ENCODE data around the gene CTTNBP2. TPM values are rescaled to one million over a fixed set of nuclear protein-coding genes. Genes with fewer than 3 reads are reported as not detected.

CTTNBP2 gene
- polyA plus RNA-seq, 1 of the 3 experiments (the other 2 are of a cell fraction) = not detected

DNA sequence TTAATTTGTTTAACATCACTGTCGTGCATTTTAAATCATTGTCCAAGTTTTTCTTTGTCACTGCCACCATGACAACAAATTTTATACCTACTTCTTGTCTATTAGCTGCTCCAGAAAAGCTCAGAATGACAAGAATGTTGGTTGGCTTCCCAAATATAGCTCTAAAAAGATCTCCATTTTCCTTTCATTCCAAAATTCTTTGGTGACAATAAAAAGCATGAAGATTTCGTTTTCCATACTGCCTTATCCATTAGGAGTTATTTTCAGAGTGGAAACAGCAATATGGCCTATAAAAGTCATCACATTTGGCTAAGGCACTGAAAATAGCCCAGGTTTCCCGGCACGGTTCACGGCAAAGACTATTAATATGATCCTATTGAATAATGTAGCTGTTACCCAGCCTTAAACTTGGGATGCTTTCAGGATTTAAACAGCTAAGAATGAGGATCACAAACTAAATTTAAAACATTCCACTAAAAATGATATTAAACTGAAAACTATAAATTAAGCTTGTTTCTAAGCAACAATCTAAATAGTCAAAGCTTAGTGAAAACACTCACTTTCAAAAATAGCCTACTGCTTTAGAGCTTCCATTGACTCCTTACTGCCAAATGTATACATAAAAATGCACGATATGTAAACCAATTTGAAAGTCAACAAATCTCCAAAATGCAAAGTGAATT is 2.7 kb downstream of the CTTNBP2 start:
- Histone ChIP-seq H3K4me1 (ENCODE audit: control insufficient read depth in 1 of 2, insufficient read depth in 2 of 2, low read depth in 1 of 2, low read length in 1 of 2) (peaks cover 0 to 3% of the 10 kb centered on the region in 2 experiments; a peak in 1 of 4 replicates), H3K36me3 (replicated peaks in 1 of 2; ENCODE audit: control insufficient read depth in 1 of 2, insufficient read depth in 2 of 2, low read length in 1 of 2) (no peaks in the 10 kb centered on the region), H3K27me3 (ENCODE audit: insufficient read depth) (peaks cover 68% of the 10 kb centered on the region), H3K79me2 (ENCODE audit: insufficient read depth) (no peaks in the 10 kb centered on the region), H4K20me1 (ENCODE audit: insufficient read depth) (no peaks in the 10 kb centered on the region), H2AFZ (ENCODE audit: low read depth) (no peak overlapping the region), H3F3A (replicated peaks; ENCODE audit: insufficient read depth) (no peaks in the 10 kb centered on the region), H3K9me3 (no peaks in the 10 kb centered on the region), H3K4me3 (ENCODE audit: low read depth in 2 of 2, low read length in 1 of 2) (no peak overlapping the region), H3K9ac (no peak overlapping the region), H3K27ac (ENCODE audit: low read depth in 2 of 2, low read length in 1 of 2) (no peak overlapping the region), H3K9me2 (0 out of 2 replicates have a peak, but pooled peaks cover 5% of the 10 kb centered on the region), H3K4me2 (no peak overlapping the region)
- WGBS (ENCODE audit: low lambda C conversion rate) = 5% methylated on average over 6 of the region's 6 CpGs
- CTCF ChIA-PET = no interaction called here
- TF ChIP-seq ELF1 (IDR thresholded peaks at IDR 0.05) = no peak
- no peak for TF ChIP-seq TCF12 (IDR thresholded peaks at IDR 0.05)
- no peak for TF ChIP-seq JUND (IDR thresholded peaks at IDR 0.05)
- no peak for TF ChIP-seq SIN3A (IDR thresholded peaks at IDR 0.05; ENCODE audit: borderline replicate concordance, low read depth, low read length)
- TF ChIP-seq MEF2A (IDR thresholded peaks at IDR 0.05; ENCODE audit: borderline replicate concordance, low read depth) = no peak
- TF ChIP-seq FOXM1 (IDR thresholded peaks at IDR 0.05; ENCODE audit: low read depth) = no peak
- TF ChIP-seq NFIC (IDR thresholded peaks at IDR 0.05; ENCODE audit: borderline replicate concordance) = no peak
- TF ChIP-seq CHD2 (IDR thresholded peaks at IDR 0.05; ENCODE audit: low read length, partially characterized antibody) = no peak
- TF ChIP-seq, protein P1, sequence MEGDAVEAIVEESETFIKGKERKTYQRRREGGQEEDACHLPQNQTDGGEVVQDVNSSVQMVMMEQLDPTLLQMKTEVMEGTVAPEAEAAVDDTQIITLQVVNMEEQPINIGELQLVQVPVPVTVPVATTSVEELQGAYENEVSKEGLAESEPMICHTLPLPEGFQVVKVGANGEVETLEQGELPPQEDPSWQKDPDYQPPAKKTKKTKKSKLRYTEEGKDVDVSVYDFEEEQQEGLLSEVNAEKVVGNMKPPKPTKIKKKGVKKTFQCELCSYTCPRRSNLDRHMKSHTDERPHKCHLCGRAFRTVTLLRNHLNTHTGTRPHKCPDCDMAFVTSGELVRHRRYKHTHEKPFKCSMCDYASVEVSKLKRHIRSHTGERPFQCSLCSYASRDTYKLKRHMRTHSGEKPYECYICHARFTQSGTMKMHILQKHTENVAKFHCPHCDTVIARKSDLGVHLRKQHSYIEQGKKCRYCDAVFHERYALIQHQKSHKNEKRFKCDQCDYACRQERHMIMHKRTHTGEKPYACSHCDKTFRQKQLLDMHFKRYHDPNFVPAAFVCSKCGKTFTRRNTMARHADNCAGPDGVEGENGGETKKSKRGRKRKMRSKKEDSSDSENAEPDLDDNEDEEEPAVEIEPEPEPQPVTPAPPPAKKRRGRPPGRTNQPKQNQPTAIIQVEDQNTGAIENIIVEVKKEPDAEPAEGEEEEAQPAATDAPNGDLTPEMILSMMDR (IDR thresholded peaks at IDR 0.05) = no peak
- no peak for TF ChIP-seq NRF1 (IDR thresholded peaks at IDR 0.05; ENCODE audit: low read depth, low read length)
- no peak for TF ChIP-seq MXI1 (IDR thresholded peaks at IDR 0.05; ENCODE audit: low read depth, low read length)
- TF ChIP-seq TAF1 (IDR thresholded peaks at IDR 0.05; ENCODE audit: borderline replicate concordance, low read depth, low read length) = no peak
- TF ChIP-seq SMC3 (IDR thresholded peaks at IDR 0.05; ENCODE audit: low read depth, low read length) = no peak
- no peak for TF ChIP-seq RAD21 (IDR thresholded peaks at IDR 0.05; ENCODE audit: low read length)
- no peak for TF ChIP-seq YY1 (IDR thresholded peaks at IDR 0.05; ENCODE audit: low read depth)
- TF ChIP-seq FOSL2 (IDR thresholded peaks at IDR 0.05; ENCODE audit: borderline replicate concordance, low read depth) = no peak
- POLR2A ChIA-PET = no interaction called here
- DNase-seq = no peak

DNA sequence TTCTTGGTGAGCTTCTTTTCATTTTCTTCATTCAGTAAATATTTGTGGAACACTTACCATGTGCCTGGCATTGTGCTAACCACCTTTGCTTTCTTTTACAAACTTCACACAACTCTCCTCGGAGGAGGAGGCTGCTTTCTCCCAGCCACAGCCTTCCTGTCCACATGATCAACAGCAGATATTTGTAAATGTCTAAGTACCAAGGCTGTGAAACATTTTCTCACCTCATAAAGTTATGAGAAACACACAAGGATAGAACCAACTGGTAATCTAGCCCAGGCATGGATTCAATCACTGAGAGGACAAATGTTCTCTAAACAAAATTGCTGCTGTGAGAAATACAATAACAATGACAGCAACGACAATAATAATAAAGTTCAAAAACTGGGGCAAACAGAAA is 3.9 kb downstream of the CTTNBP2 start:
- H3K27me3 ChIP-seq (ENCODE audit: insufficient read depth) = peaks cover 58% of the 10 kb centered on the region
- no peaks in the 10 kb centered on the region for H3K36me3 ChIP-seq (replicated peaks in 1 of 2; ENCODE audit: control insufficient read depth in 1 of 2, insufficient read depth in 2 of 2, low read length in 1 of 2)
- peaks cover 0 to 3% of the 10 kb centered on the region in 2 experiments; a peak in 1 of 4 replicates for H3K4me1 ChIP-seq (ENCODE audit: control insufficient read depth in 1 of 2, insufficient read depth in 2 of 2, low read depth in 1 of 2, low read length in 1 of 2)
- no peak for DNase-seq
- 0% methylated on average over 2 of the region's 2 CpGs for WGBS (ENCODE audit: low lambda C conversion rate)
- 0 out of 2 replicates have a peak, but pooled peaks cover 5% of the 10 kb centered on the region for H3K9me2 ChIP-seq
- H3K4me3 ChIP-seq (ENCODE audit: low read depth in 2 of 2, low read length in 1 of 2) = no peak overlapping the region
- H3F3A ChIP-seq (replicated peaks; ENCODE audit: insufficient read depth) = no peaks in the 10 kb centered on the region
- POLR2A ChIA-PET = no interaction called here
- no peak overlapping the region for H3K9ac ChIP-seq
- H3K27ac ChIP-seq (ENCODE audit: low read depth in 2 of 2, low read length in 1 of 2) = no peak overlapping the region
- CTCF ChIA-PET = no interaction called here
- no peak overlapping the region for H2AFZ ChIP-seq (ENCODE audit: low read depth)
- H4K20me1 ChIP-seq (ENCODE audit: insufficient read depth) = no peaks in the 10 kb centered on the region
- H3K79me2 ChIP-seq (ENCODE audit: insufficient read depth) = no peaks in the 10 kb centered on the region
- H3K4me2 ChIP-seq = no peak overlapping the region
- H3K9me3 ChIP-seq = no peaks in the 10 kb centered on the region
- TF ChIP-seq EZH2phosphoT487 (IDR thresholded peaks at IDR 0.05; ENCODE audit: borderline replicate concordance, low read depth) (no peak), SMC3 (IDR thresholded peaks at IDR 0.05; ENCODE audit: low read depth, low read length) (no peak), CHD2 (IDR thresholded peaks at IDR 0.05; ENCODE audit: low read length, partially characterized antibody) (no peak), JUND (IDR thresholded peaks at IDR 0.05) (no peak), GATA2 (CRISPR knock-in tag; IDR thresholded peaks at IDR 0.05) (no peak), TEAD4 (IDR thresholded peaks at IDR 0.05; ENCODE audit: borderline replicate concordance, insufficient read depth) (no peak), MXI1 (IDR thresholded peaks at IDR 0.05; ENCODE audit: low read depth, low read length) (no peak)
- TF ChIP-seq, protein P2, sequence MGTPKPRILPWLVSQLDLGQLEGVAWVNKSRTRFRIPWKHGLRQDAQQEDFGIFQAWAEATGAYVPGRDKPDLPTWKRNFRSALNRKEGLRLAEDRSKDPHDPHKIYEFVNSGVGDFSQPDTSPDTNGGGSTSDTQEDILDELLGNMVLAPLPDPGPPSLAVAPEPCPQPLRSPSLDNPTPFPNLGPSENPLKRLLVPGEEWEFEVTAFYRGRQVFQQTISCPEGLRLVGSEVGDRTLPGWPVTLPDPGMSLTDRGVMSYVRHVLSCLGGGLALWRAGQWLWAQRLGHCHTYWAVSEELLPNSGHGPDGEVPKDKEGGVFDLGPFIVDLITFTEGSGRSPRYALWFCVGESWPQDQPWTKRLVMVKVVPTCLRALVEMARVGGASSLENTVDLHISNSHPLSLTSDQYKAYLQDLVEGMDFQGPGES (IDR thresholded peaks at IDR 0.05; ENCODE audit: low read depth, low read length) = no peak
- TF ChIP-seq, protein P3, sequence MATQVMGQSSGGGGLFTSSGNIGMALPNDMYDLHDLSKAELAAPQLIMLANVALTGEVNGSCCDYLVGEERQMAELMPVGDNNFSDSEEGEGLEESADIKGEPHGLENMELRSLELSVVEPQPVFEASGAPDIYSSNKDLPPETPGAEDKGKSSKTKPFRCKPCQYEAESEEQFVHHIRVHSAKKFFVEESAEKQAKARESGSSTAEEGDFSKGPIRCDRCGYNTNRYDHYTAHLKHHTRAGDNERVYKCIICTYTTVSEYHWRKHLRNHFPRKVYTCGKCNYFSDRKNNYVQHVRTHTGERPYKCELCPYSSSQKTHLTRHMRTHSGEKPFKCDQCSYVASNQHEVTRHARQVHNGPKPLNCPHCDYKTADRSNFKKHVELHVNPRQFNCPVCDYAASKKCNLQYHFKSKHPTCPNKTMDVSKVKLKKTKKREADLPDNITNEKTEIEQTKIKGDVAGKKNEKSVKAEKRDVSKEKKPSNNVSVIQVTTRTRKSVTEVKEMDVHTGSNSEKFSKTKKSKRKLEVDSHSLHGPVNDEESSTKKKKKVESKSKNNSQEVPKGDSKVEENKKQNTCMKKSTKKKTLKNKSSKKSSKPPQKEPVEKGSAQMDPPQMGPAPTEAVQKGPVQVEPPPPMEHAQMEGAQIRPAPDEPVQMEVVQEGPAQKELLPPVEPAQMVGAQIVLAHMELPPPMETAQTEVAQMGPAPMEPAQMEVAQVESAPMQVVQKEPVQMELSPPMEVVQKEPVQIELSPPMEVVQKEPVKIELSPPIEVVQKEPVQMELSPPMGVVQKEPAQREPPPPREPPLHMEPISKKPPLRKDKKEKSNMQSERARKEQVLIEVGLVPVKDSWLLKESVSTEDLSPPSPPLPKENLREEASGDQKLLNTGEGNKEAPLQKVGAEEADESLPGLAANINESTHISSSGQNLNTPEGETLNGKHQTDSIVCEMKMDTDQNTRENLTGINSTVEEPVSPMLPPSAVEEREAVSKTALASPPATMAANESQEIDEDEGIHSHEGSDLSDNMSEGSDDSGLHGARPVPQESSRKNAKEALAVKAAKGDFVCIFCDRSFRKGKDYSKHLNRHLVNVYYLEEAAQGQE (IDR thresholded peaks at IDR 0.05; ENCODE audit: low read depth, low read length) = no peak
